GM23248 (cell line): ENCODE measurements around the gene DDAH1.

Experiments used
- EZH2 ChIP-seq: fragments of 200-600 bp; sonication (generic); IDR thresholded peaks from 2 replicates; pipeline ENCODE4 v1.6.1; 2018; ENCODE audit warnings: antibody characterized with exemption, mild to moderate bottlenecking; ENCODE audit not compliant: insufficient read depth, poor library complexity, severe bottlenecking
- EZH2phosphoT487 ChIP-seq: fragments of 200-600 bp; sonication (generic); IDR thresholded peaks from 2 replicates; pipeline ENCODE4 v1.6.1; 2018; ENCODE audit warnings: antibody characterized with exemption, moderate library complexity, mild to moderate bottlenecking, low read depth; ENCODE audit not compliant: insufficient read depth

DNA sequence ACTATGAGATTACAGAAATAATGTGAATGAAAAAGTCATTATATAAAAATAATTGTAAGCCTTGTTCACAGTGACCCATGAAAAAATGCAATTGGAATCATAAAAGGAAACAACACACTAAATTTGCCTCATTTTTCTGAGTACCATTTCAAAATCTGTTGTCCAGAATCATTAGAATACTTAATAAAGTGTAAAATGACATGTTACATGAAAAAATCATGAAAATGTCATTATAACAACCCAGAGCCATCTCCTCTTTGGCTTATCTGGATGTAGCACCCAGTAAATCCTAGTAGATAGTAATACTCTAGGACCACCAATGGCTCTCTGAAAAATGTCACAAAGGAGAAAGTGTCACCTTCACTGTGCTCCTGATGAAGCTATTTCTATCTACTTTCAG, 76.5 kb downstream of the DDAH1 start:
- no peak for TF ChIP-seq EZH2
- no peak for TF ChIP-seq EZH2phosphoT487
